NK-92 (cell line): ENCODE results near the gene NFIL3.

Experiments
- DNase-seq: peaks from one replicate; lab custom pipeline; 2025; ENCODE audit not compliant: unreplicated experiment; lab: John Stamatoyannopoulos, UW

NFIL3 gene

DNA sequence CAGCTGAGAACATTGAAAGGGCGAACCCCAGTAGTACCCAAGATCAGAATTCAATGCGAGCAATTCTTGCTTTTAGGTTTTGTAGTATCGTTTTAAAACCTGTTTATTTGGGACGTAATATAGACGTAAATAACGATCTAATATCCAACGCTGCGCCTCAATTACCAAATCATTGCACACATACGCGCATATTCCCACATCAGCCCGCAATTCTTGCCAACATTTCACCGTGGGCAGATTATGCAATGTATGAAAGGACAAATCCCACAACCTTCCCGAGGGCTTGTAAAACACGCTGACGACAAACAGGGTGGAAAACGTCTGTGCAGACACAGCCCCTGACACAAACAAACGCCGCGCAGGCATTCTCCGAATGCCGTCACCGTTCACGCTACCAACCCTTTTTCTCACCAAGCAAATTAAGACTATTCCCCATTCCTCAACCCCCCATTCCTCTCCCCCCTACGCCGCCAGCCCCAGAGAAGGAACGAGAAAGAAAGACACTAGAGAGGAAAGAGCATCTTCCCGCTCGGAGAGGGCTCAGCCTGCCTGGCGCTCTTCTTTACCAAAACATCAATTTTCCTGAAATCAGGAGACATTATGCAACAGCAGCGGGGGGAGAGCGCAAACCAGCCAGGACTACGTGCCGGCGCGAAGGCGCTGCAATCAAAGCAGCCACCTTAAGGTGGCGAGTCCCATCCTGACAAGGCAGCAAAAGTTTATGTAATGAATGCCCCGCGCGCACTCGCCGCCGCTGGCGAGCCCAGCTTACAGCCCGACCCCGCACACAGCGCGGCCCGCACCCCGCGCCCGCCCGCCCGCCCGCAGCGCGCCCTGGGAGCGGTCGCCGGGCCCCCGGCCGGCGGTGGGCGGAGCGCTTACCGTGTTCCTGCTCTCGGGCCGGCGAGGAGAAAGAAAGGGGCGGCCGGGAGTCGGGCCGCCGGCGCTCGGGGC is 597 bp downstream of the NFIL3 start:
- DNase-seq: no peak

- no peak for DNase-seq
These were observed 1.5 kb downstream of the NFIL3 start for GRCh38 chr9:91421971-91422757.

- no peak for DNase-seq
These were observed 2.4 kb downstream of the NFIL3 start for GRCh38 chr9:91421128-91421765.

DNA sequence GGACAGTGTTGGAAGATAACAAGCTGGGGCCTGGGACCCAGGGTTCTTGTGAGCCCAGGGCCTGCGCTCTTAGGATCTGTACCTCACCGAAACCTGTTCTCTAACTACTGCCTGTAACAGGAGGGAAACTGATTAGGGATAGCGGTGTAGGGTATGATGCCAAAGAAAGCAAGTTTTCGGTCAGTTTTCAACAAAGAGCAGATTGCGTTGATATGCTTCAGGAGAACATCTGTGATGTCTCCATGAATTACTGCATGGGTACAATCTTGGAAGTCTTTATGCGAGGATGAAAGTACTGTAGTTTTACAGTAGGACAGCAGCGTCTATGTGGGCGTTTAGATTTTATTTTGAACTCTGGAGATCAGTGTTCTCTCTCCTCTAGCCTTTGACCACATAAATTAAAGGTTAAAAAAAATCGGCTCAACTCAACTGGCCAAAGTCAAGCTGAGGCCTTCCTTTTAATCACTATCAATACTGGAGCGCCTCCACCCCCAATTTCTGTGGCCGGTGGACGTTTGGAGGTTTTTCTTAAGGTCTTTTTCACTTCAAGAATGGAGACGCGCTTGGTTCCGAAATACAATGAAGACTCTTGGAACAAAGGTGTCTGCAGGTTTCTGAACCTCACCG is 3.0 kb downstream of the NFIL3 start:
- DNase-seq: no peak

GRCh38 chr9:91419222-91420191 is 4.1 kb downstream of the NFIL3 start:
- DNase-seq: no peak

DNA sequence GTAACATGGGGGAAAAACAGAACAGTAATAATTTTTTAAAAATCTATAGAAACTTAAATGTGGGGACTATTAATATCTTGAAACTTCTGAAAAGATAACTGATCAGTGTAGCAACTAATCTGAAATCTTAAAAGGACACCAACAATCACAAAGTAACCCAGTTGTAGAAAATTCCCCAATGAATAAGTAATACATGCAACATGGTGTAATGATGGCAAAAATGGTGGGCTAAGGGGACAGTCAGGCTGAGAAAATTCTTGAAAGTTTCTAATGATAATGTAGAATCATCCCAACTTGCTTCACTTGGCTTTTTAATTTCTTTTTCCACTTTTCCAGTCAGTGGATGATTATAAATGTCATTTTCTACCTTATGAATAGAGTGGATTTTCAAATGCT is 5.4 kb downstream of the NFIL3 start:
- no peak for DNase-seq

DNA sequence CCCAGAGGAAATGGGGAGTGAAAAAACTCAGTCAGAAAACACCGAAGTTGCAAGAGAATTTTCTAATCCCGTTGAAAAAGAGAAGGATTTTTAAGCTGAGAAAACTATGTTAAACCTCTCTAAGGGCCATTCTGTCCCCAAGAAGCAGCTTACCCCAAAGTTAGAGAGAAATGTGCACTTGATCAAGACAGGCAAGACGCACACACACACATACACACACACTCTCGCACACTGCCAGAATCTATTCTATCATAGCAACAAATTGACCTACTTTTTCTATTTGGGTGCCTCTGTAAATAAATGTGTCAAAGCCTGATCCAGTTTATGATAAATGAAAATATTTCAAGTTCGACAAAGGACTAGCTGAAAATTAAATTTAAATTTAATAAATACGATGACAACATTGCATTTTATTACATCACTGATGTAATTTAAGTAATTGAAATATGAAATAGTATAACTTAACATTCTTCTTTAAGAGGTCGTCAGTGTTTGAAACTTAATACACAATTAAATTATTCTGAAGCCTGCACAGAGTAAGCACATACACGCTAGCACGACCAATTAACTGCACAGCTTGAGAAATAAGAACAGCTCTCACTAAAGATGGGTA is 5.9 kb downstream of the NFIL3 start:
- no peak for DNase-seq

DNA sequence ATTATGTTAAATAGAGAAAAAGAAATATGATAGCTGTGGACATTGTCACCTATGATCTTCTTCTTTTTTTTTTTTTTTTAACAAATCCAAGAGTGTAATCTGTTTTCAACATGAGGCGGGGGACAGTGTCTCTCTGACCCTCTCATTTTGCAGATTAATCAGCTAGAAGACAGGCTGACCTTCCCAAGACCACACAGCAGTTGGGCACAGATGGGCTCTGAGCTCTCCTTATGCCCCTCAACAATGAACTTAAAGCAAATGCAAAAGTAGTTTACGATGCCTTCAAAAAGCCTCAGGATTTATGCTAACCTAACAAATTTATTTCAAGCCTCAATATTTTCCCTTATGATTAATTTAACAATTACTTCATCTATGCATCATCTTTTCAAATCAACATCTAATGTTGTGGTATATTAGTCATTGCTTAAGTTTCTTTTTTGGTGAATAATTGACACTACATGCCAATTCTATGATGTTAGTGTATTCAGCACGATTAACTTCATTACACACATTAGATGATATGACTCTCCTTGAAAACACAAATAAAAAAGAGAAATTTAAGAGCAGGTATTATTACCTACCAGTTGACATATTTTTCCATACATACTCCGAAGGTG is 7.4 kb downstream of the NFIL3 start:
- DNase-seq: no peak

GRCh38 chr9:91415290-91415689 is 8.3 kb downstream of the NFIL3 start:
- DNase-seq: no peak

- no peak for DNase-seq
These were observed 10.7 kb downstream of the NFIL3 start for GRCh38 chr9:91412941-91413340.

- no peak for DNase-seq
These were observed 12.4 kb downstream of the NFIL3 start for GRCh38 chr9:91411096-91411771.

GRCh38 chr9:91410161-91410560 is 13.5 kb downstream of the NFIL3 start:
- no peak for DNase-seq

GRCh38 chr9:91408475-91408874 is 15.2 kb downstream of the NFIL3 start:
- DNase-seq: no peak

GRCh38 chr9:91407580-91408318 is 15.9 kb downstream of the NFIL3 start:
- DNase-seq: no peak

DNA sequence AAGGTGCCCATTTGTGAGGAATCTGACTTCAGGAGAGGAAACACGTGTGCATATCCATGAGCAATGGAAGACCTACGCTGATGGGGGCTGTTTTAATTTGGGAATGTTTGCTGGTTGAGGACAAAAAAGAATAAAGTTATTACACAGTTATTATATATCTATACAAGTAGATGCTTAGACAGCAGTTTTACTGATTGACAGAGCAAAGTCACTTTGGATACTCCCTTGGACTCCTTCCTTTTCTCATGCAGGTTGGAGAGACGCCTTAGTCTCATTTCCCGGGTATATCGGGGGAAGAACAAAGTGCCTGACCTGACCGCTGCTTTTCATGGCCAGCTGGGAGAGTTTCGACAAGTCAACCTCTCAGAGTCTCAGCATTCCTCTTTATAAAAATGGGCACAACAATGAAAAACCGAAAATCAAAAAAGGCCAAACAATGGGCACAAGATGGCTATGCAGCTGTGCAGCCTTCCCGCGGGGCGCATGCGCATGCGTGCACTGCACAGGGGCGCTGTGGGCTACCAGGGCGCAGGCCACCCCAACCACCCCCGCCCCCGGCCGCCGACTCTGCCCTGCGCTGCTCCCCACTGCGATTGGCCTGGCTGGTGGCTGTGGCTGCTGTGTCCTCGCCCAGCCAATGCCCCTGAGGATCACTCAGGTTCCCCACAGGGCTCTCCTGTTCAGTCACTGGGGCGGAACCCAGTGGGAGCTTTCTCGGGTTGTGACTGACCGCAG is 18.1 kb downstream of the NFIL3 start:
- DNase-seq: no peak

GRCh38 chr9:91403665-91404543 is 19.7 kb downstream of the NFIL3 start:
- DNase-seq: no peak
